ENCODE data around the gene SEMA4A.

Gene SEMA4A

DNA sequence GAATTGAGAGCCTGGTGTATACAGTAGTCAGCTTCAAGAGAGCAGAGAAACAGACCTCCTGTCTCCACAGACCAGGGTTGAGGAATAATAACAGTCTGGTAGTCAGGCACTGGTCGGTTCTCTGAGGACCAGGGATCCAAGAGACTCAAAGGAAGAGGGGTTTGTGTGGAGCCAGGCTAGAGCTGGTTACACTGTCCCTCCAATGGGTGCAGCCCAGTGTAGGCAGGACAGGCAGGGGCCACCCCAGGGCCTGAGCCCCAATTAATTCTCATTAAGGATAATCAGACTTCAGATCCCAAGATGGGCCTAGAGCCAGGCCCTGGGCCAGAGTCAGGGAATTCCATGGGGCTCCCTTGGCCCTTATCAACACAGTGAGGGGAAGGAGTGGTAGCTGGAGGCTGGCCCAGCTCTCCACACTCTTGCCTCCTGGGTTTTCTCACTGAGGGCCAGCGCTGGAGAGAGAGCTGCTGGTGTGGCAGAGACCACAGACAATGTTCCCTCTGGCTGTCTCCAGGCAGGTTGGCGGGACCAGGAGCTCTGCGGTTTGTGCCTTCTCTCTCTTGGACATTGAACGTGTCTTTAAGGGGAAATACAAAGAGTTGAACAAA is 9.1 kb downstream of the SEMA4A start:
- CTCF ChIA-PET, result interaction anchor here (0.9 to 2.0 kb wide), 5 partner anchors 10 to 121 kb away, joined by 3 to 4 read pairs (median 3); partner anchors contain the start of genes SMG5 and TMEM79
- TF ChIP-seq, protein P1, sequence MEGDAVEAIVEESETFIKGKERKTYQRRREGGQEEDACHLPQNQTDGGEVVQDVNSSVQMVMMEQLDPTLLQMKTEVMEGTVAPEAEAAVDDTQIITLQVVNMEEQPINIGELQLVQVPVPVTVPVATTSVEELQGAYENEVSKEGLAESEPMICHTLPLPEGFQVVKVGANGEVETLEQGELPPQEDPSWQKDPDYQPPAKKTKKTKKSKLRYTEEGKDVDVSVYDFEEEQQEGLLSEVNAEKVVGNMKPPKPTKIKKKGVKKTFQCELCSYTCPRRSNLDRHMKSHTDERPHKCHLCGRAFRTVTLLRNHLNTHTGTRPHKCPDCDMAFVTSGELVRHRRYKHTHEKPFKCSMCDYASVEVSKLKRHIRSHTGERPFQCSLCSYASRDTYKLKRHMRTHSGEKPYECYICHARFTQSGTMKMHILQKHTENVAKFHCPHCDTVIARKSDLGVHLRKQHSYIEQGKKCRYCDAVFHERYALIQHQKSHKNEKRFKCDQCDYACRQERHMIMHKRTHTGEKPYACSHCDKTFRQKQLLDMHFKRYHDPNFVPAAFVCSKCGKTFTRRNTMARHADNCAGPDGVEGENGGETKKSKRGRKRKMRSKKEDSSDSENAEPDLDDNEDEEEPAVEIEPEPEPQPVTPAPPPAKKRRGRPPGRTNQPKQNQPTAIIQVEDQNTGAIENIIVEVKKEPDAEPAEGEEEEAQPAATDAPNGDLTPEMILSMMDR (IDR thresholded peaks at IDR 0.05; ENCODE audit: control extremely low read depth, extremely low read depth, low read depth, missing control alignments), result no peak
- DNase-seq (ENCODE audit: extremely low spot score), result no peak
- POLR2A ChIA-PET, result no interaction called here

DNA sequence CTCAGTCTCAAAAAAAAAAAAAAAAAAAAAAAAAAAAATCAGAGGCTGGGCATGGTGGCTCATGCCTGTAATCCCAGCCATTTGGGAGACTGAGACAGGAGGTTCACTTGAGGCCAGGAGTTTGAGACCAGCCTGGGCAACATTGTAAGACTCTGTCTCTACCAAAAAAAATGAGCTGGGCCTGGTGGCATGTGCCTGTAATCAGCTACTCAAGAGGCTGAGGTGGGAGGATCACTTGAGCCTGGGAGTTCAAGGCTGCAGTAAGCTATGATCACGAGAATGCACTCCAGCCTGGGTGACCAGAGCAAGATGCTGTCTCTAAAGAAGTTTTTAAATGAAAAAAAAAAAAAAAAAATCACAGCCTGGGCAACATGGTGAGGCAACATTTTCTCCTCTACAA is 10.3 kb downstream of the SEMA4A start:
- TF ChIP-seq, protein P1 (IDR thresholded peaks at IDR 0.05; ENCODE audit: control extremely low read depth, extremely low read depth, low read depth, missing control alignments), result no peak
- POLR2A ChIA-PET, result interaction anchor here (0.6 kb wide), 1 partner anchor 294 kb away, joined by 4 read pairs; no protein-coding TSS in a partner anchor
- no peak for DNase-seq (ENCODE audit: extremely low spot score)
- CTCF ChIA-PET, result interaction anchor here (1.0 to 3.2 kb wide), 9 partner anchors 9 to 153 kb away, joined by 3 to 18 read pairs (median 5); no protein-coding TSS in a partner anchor

DNA sequence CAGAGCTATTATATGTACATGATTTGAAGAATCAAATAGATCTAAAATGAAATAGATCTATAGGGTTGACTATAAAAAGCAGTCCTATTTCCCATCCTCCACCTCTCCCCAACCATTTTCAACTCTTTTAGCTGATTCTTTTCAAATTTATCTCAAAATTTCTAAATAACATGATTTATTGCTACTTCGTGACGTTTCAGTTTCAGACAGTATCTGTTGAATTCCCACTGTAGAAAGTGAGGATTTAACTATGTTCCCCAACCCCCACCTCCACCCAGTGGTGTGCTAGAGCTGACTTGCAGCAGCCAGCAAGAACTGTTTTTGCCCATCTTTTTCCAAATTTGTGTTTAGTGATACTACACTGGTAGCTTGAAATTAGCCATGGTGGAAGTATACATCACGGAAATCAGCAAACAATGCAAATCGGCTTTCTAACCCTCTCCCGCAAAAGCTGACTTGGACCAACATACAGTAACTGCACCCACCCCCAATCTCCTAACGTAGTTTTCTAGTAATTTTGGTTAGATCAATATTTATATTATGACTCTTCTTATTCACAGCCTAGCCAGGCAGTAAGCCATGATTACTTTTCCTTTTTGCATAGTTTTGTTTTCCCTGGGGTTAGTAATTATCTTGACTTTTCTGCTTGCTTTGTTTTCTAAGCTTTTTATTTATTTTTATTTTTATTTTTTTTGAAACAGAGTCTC is 10.9 kb downstream of the SEMA4A start:
- no peak for DNase-seq (ENCODE audit: extremely low spot score)
- TF ChIP-seq, protein P1 (IDR thresholded peaks at IDR 0.05; ENCODE audit: control extremely low read depth, extremely low read depth, low read depth, missing control alignments), result no peak
- CTCF ChIA-PET, result interaction anchor here (0.7 to 3.2 kb wide), 13 partner anchors 8 to 153 kb away, joined by 3 to 18 read pairs (median 4); no protein-coding TSS in a partner anchor
- POLR2A ChIA-PET, result no interaction called here

DNA sequence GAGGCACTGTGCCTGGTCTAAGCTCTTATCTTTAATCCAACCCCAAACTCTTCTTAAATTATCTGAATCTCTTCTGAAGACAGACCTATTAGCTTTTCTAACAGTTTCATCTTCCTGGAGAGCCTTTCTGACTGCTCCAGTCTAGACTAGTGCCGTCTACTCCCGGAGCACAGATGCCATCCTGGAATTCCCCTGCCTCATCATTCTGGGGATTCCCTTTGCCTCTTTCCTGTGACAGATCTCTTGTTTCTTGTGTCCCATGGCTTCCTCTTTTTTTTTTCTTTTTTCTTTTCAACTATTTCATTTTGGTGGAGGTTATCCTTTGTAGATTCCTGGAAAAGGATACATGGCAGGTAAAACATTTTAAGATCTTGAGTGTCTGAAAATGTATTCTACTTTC is 11.7 kb downstream of the SEMA4A start:
- CTCF ChIA-PET, result interaction anchor here (0.7 to 3.2 kb wide), 8 partner anchors 8 to 152 kb away, joined by 3 to 18 read pairs (median 4); no protein-coding TSS in a partner anchor
- TF ChIP-seq, protein P1 (IDR thresholded peaks at IDR 0.05; ENCODE audit: control extremely low read depth, extremely low read depth, low read depth, missing control alignments), result no peak

GRCh38 chr1:156167536-156167935 is 14.2 kb downstream of the SEMA4A start:
- CTCF ChIA-PET, result interaction anchor here (1.7 kb wide), 1 partner anchor 8 kb away, joined by 4 read pairs; no protein-coding TSS in a partner anchor
- POLR2A ChIA-PET, result no interaction called here
- TF ChIP-seq, protein P1 (IDR thresholded peaks at IDR 0.05; ENCODE audit: control extremely low read depth, extremely low read depth, low read depth, missing control alignments), result no peak
- peak; percentile 2 for DNase-seq (ENCODE audit: extremely low spot score)

More for the DNA sequence above, 11.7 kb downstream of the SEMA4A start:
- peak; percentile 19 for DNase-seq (ENCODE audit: extremely low spot score)
- POLR2A ChIA-PET, result no interaction called here

DNA sequence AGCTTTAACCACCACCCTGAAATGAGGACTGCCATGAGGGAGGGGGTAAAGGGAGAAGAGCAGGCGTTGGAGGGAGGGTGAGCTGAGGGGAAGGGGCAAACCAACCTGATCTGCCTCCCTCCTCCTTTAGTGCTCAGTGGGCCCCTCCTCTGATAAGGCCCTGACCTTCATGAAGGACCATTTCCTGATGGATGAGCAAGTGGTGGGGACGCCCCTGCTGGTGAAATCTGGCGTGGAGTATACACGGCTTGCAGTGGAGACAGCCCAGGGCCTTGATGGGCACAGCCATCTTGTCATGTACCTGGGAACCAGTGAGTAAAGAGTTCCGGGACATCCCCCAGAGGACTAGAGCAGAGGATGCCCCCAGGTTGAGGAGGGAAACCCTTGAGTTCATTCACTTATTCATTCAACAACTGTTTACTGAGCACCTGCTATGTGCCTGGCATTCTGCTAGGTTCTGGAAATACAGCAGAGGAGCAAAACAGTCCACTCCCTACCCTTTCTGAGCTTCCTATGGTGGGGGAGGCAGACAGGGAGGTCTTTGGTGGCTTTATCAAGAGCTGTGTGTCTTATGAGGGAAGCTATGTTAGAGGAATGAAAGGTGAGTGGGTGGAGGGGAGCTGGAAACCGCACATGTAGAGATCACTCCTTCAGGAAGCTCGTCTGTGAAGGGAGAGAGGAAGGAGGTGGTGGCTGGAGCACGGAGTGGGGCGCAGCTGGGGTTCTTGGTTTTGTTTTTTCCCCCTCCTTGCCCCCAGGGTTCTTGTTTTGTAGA is 19.5 kb downstream of the SEMA4A start:
- ChIA-PET CTCF (interaction anchor here (0.7 to 2.2 kb wide), 11 partner anchors 9 to 146 kb away, joined by 3 to 7 read pairs (median 4); partner anchors contain the start of gene SLC25A44), POLR2A (no interaction called here)
- DNase-seq (ENCODE audit: extremely low spot score), result peak; percentile 12
- TF ChIP-seq, protein P1 (IDR thresholded peaks at IDR 0.05; ENCODE audit: control extremely low read depth, extremely low read depth, low read depth, missing control alignments), result no peak
